ENCODE measurements around the gene RPA1. TPM values are rescaled to one million over a fixed set of nuclear protein-coding genes. Genes with fewer than 3 reads are reported as not detected.

Gene RPA1
- total and polyA plus RNA-seq, 10 of the 15 experiments (the other 5 are each of a cell fraction or from before 2014, with no cell fraction given) = 35.9 to 198 (median 71.2) TPM

GRCh38 chr17:1785930-1786329 lies 43.9 kb upstream of the RPA1 start:
- TF ChIP-seq PRDM15 (CRISPR knock-in tag; IDR thresholded peaks at IDR 0.05) (no peak), NR2F1 (conservative IDR thresholded peaks at IDR 0.05) (no peak), ASH2L (IDR thresholded peaks at IDR 0.05; ENCODE audit: borderline replicate concordance, low read depth) (no peak), ZNF622 (IDR thresholded peaks at IDR 0.05) (no peak), MYC (IDR thresholded peaks at IDR 0.05; ENCODE audit: insufficient read depth, insufficient read length, insufficient replicate concordance, low read length, severe bottlenecking) (no peak), TAF1 (IDR thresholded peaks at IDR 0.05; ENCODE audit: borderline replicate concordance, low read depth, low read length) (no peak), STAT3 (IDR thresholded peaks at IDR 0.05; ENCODE audit: low read depth, low read length) (no peak), GATAD2B (conservative IDR thresholded peaks at IDR 0.05; ENCODE audit: low read depth) (no peak), JUND (IDR thresholded peaks at IDR 0.05; ENCODE audit: low read depth, low read length) (no peak), ZNF274 (IDR thresholded peaks at IDR 0.05; ENCODE audit: insufficient read depth, insufficient read length) (no peak)
- ChIA-PET RAD21 (ENCODE audit: unreplicated experiment) (interaction anchor here (4.7 kb wide), 1 partner anchor 63 kb away, joined by 80 read pairs; the partner anchor contains the start of gene WDR81), CTCF (interaction anchor here (1.3 to 8.5 kb wide), 2 partner anchors 65 to 117 kb away, joined by 3 to 121 read pairs; no protein-coding TSS in a partner anchor), POLR2A (interaction anchor here (0.6 kb wide), 1 partner anchor 803 kb away, joined by 3 read pairs; no protein-coding TSS in a partner anchor), SMC1A (ENCODE audit: uncharacterized antibody, unreplicated experiment) (no interaction called here)
- ATAC-seq (no peak), FAIRE-seq (no peak), DNase-seq (ENCODE audit: low read depth, low spot score) (no peak)
- H3K9me3 ChIP-seq (replicated peaks; ENCODE audit: control insufficient read depth, insufficient read depth, low read length) = no peaks in the 10 kb centered on the region
- WGBS (ENCODE audit: insufficient coverage, insufficient replicate concordance, low lambda C conversion rate, missing lambda C conversion rate) = 99% methylated on average over 4 of the region's 4 CpGs
- H2AFZ ChIP-seq (ENCODE audit: control insufficient read depth, low read depth, low read length) = no peak overlapping the region
- no peak overlapping the region for H3K27ac ChIP-seq (ENCODE audit: control insufficient read depth, insufficient read depth)
- H3K4me1 ChIP-seq (ENCODE audit: control insufficient read depth, insufficient read depth, low read length) = no peaks in the 10 kb centered on the region
- no peaks in the 10 kb centered on the region for H3K79me2 ChIP-seq (ENCODE audit: control insufficient read depth, insufficient read depth, low read length)
- BruUV-seq (replicated peaks) = no TSS peak
- H4K20me1 ChIP-seq (ENCODE audit: control insufficient read depth, insufficient read depth) = no peaks in the 10 kb centered on the region
- H3K4me3 ChIP-seq = no peak overlapping the region
- in situ Hi-C loops (cut with MboI) = no loop called here
- no peak overlapping the region for H3K4me2 ChIP-seq (ENCODE audit: control insufficient read depth, insufficient read depth)
- no peak overlapping the region for H3K9ac ChIP-seq (ENCODE audit: control insufficient read depth, insufficient read depth, low read length)
- no peaks in the 10 kb centered on the region for H3K27me3 ChIP-seq (replicated peaks in 1 of 2; ENCODE audit: control insufficient read depth in 2 of 2, insufficient read depth in 2 of 2, low read length in 1 of 2)
- intact Hi-C loops (cut with micrococcal nuclease; ENCODE audit: unreplicated experiment) = loop anchor here (10.0 kb wide), 1 partner anchor 121 kb away; no protein-coding TSS in a partner anchor
- peaks cover 12 to 14% of the 10 kb centered on the region in 2 experiments for H3K36me3 ChIP-seq (ENCODE audit: control insufficient read depth in 2 of 2, insufficient read depth in 2 of 2, low read length in 1 of 2)
